ENCODE data around the gene ATP6V1G2.
"Not testable (repeated sequence)": the region's sequence is repeated elsewhere in the genome, so short reads cannot be mapped to it uniquely, and the experiment has no call there.

ATP6V1G2 gene

GRCh38 chr6:31529329-31530150 is 16.9 kb downstream of the ATP6V1G2 start:
- no peak for DNase-seq (ENCODE audit: low read depth in 1 of 2, low spot score in 1 of 2)

- DNase-seq (ENCODE audit: low read depth in 1 of 2, low spot score in 1 of 2) = no peak
Measured at GRCh38 chr6:31528821-31529328, 17.5 kb downstream of the ATP6V1G2 start, which contains the start of gene MCCD1. MCCD1 (plus strand) TSS chr6:31528962; CDS start chr6:31529015, 53 bp downstream.

GRCh38 chr6:31528307-31528777 is 18.1 kb downstream of the ATP6V1G2 start:
- DNase-seq (ENCODE audit: low read depth in 1 of 2, low spot score in 1 of 2) = no peak

- DNase-seq (ENCODE audit: low read depth in 1 of 2, low spot score in 1 of 2) = no peak
Measured at GRCh38 chr6:31525932-31526591, 20.3 kb downstream of the ATP6V1G2 start.

GRCh38 chr6:31525553-31525931 is 20.9 kb downstream of the ATP6V1G2 start:
- DNase-seq (ENCODE audit: low read depth in 1 of 2, low spot score in 1 of 2) = no peak

GRCh38 chr6:31521835-31522234 is 24.6 kb downstream of the ATP6V1G2 start:
- DNase-seq (ENCODE audit: low read depth in 1 of 2, low spot score in 1 of 2) = no peak

GRCh38 chr6:31513456-31514165 is 32.8 kb downstream of the ATP6V1G2 start:
- no peak for DNase-seq (ENCODE audit: low read depth in 1 of 2, low spot score in 1 of 2)

GRCh38 chr6:31510007-31510406 is 36.4 kb downstream of the ATP6V1G2 start:
- no peak for DNase-seq (ENCODE audit: low read depth in 1 of 2, low spot score in 1 of 2)

- DNase-seq (ENCODE audit: low read depth in 1 of 2, low spot score in 1 of 2) = not testable (repeated sequence)
Measured at GRCh38 chr6:31509036-31509435, 37.4 kb downstream of the ATP6V1G2 start.

- DNase-seq (ENCODE audit: low read depth in 1 of 2, low spot score in 1 of 2) = no peak
Measured at GRCh38 chr6:31502586-31502985, 43.8 kb downstream of the ATP6V1G2 start.

GRCh38 chr6:31499648-31500047 is 46.8 kb downstream of the ATP6V1G2 start:
- DNase-seq (ENCODE audit: low read depth in 1 of 2, low spot score in 1 of 2) = not testable (repeated sequence)

- no peak for DNase-seq (ENCODE audit: low read depth in 1 of 2, low spot score in 1 of 2)
Measured at GRCh38 chr6:31498748-31499147, 47.7 kb downstream of the ATP6V1G2 start.

- DNase-seq (ENCODE audit: low read depth in 1 of 2, low spot score in 1 of 2) = peak; percentile 59 to 75
Measured at GRCh38 chr6:31497531-31498476, 48.6 kb downstream of the ATP6V1G2 start, which contains the start of gene MICB. MICB (plus strand) TSS chr6:31498145; CDS start chr6:31498194, 49 bp downstream.

GRCh38 chr6:31496826-31497225 is 49.6 kb downstream of the ATP6V1G2 start:
- not testable (repeated sequence) for DNase-seq (ENCODE audit: low read depth in 1 of 2, low spot score in 1 of 2)

- no peak for DNase-seq (ENCODE audit: low read depth in 1 of 2, low spot score in 1 of 2)
Measured at GRCh38 chr6:31495580-31495979, 50.8 kb downstream of the ATP6V1G2 start.
